ENCODE data around the gene DCAF11. TPM values are rescaled to one million over a fixed set of nuclear protein-coding genes. Genes with fewer than 3 reads are reported as not detected.

The DCAF11 gene
- total RNA-seq, 2 donors from 2014 or later: 89.2 to 106 TPM

- no peak overlapping the region for H3K4me3 ChIP-seq
- no peak overlapping the region for H3K27ac ChIP-seq
- H3K9me3 ChIP-seq: no peaks in the 10 kb centered on the region
- no peaks in the 10 kb centered on the region for H3K36me3 ChIP-seq
- no peaks in the 10 kb centered on the region for H3K27me3 ChIP-seq
- H3K4me1 ChIP-seq: peaks cover 4% of the 10 kb centered on the region
- intact Hi-C loops (cut with DNase I): no loop called here
- DNase-seq: no peak
- TF ChIP-seq CTCF (IDR thresholded peaks at IDR 0.05): no peak
- H3K9ac ChIP-seq (ENCODE audit: low read depth in 2 of 2, low read length in 2 of 2): no peak overlapping the region
These were observed 17.6 kb downstream of the DCAF11 start for GRCh38 chr14:24132061-24132685.

GRCh38 chr14:24132976-24133375 lies 18.4 kb downstream of the DCAF11 start:
- H3K27ac ChIP-seq: no peak overlapping the region
- TF ChIP-seq CTCF (IDR thresholded peaks at IDR 0.05): no peak
- no peak for DNase-seq
- no peaks in the 10 kb centered on the region for H3K9me3 ChIP-seq
- H3K4me1 ChIP-seq: peaks cover 10% of the 10 kb centered on the region
- no peak overlapping the region for H3K9ac ChIP-seq (ENCODE audit: low read depth in 2 of 2, low read length in 2 of 2)
- no peak overlapping the region for H3K4me3 ChIP-seq
- H3K27me3 ChIP-seq: no peaks in the 10 kb centered on the region
- intact Hi-C loops (cut with DNase I): no loop called here
- H3K36me3 ChIP-seq: peaks cover 3% of the 10 kb centered on the region

GRCh38 chr14:24133735-24134134 lies 19.2 kb downstream of the DCAF11 start:
- DNase-seq: no peak
- intact Hi-C loops (cut with DNase I): no loop called here
- no peak for TF ChIP-seq CTCF (IDR thresholded peaks at IDR 0.05)
- H3K9ac ChIP-seq (ENCODE audit: low read depth in 2 of 2, low read length in 2 of 2): no peak overlapping the region
- H3K4me1 ChIP-seq: peaks cover 12% of the 10 kb centered on the region
- H3K9me3 ChIP-seq: no peaks in the 10 kb centered on the region
- H3K27me3 ChIP-seq: no peaks in the 10 kb centered on the region
- no peak overlapping the region for H3K27ac ChIP-seq
- H3K4me3 ChIP-seq: no peak overlapping the region
- H3K36me3 ChIP-seq: peaks cover 7% of the 10 kb centered on the region

GRCh38 chr14:24135584-24135833 lies 20.9 kb downstream of the DCAF11 start:
- H3K4me1 ChIP-seq: peaks cover 19% of the 10 kb centered on the region
- H3K36me3 ChIP-seq: peaks cover 13% of the 10 kb centered on the region
- H3K9ac ChIP-seq (ENCODE audit: low read depth in 2 of 2, low read length in 2 of 2): peak overlapping the region; percentile 67 to 76
- H3K27ac ChIP-seq: peak overlapping the region; percentile 91
- no peak for DNase-seq
- peak overlapping the region; percentile 90 for H3K4me3 ChIP-seq
- H3K9me3 ChIP-seq: no peaks in the 10 kb centered on the region
- TF ChIP-seq CTCF (IDR thresholded peaks at IDR 0.05): no peak
- no peaks in the 10 kb centered on the region for H3K27me3 ChIP-seq
- intact Hi-C loops (cut with DNase I): no loop called here

GRCh38 chr14:24135834-24136683 lies 21.5 kb downstream of the DCAF11 start, which contains the start of gene PSME1:
TSS of gene PSME1 (plus strand) at chr14:24136194. CDS start at chr14:24136263, 69 bp downstream.
- H3K4me1 ChIP-seq: peaks cover 19% of the 10 kb centered on the region
- DNase-seq: peak; percentile 96
- peak within 1 kb of the TSS; percentile 90 for H3K4me3 ChIP-seq
- TF ChIP-seq CTCF (IDR thresholded peaks at IDR 0.05): no peak
- intact Hi-C loops (cut with DNase I): no loop called here
- peak within 1 kb of the TSS; percentile 91 for H3K27ac ChIP-seq
- H3K9ac ChIP-seq (ENCODE audit: low read depth in 2 of 2, low read length in 2 of 2): peak within 1 kb of the TSS; percentile 90 to 100
- H3K27me3 ChIP-seq: no peaks in the 10 kb centered on the region
- H3K36me3 ChIP-seq: peaks cover 13% of the 10 kb centered on the region
- H3K9me3 ChIP-seq: no peaks in the 10 kb centered on the region
